SW480 (cell line): ENCODE data around the gene C4BPA.

Source experiments
- DNase-seq: peaks from one replicate; pipeline ENCODE4 v3.0.0-alpha.2; 2016; ENCODE audit warnings: low spot score

C4BPA gene

GRCh38 chr1:207191061-207191460, 87.0 kb downstream of the C4BPA start:
- no peak for DNase-seq

- no peak for DNase-seq
These were observed 87.7 kb downstream of the C4BPA start for GRCh38 chr1:207191776-207192175.

GRCh38 chr1:207194197-207194596, 90.2 kb downstream of the C4BPA start:
- DNase-seq, result no peak
